Erythroblast (primary cell): ENCODE results near the gene CCM2L.

Source experiments
- DNase-seq, 2 experiments: peaks; one replicate each; lab custom pipeline; 2025; lab: John Stamatoyannopoulos, UW
- GATA1 ChIP-seq: IDR thresholded peaks from 2 replicates; pipeline ENCODE4 v1.6.1; 2011; ENCODE audit warnings: low read depth, mild to moderate bottlenecking, control low read depth, low read length, moderate library complexity
- POLR2A ChIP-seq: IDR thresholded peaks from 2 replicates; pipeline ENCODE4 v1.6.1; 2011; ENCODE audit warnings: mild to moderate bottlenecking, low read length

CCM2L gene

DNA sequence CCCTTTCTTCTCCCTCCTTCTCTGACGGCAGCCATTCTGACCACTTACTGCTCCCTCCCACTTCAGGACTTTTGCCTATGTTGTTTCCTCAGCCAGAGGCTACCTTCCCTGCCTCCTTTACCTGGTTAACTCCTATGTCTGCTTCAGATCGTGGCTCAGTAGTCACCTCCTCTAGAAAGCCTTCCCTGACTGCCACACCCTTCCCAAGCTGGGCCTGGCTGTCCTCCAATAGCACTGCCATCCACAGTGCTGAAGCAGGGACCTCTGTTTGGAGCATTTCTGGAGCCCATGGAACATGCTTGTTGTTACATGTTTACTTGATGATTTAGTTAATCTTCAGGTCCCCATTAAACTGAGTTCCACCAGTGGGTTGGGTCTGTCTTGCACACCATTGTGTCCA, 28.5 kb upstream of the CCM2L start:
- TF ChIP-seq POLR2A (no peak), GATA1 (no peak)
- no peak for DNase-seq

GRCh38 chr20:31984981-31985471, 25.2 kb upstream of the CCM2L start:
- DNase-seq, result no peak
- TF ChIP-seq POLR2A, result no peak
- no peak for TF ChIP-seq GATA1

GRCh38 chr20:31987744-31988143, 22.5 kb upstream of the CCM2L start:
- no peak for DNase-seq
- TF ChIP-seq GATA1 (no peak), POLR2A (no peak)

GRCh38 chr20:31988430-31989015, 21.7 kb upstream of the CCM2L start:
- TF ChIP-seq POLR2A (no peak), GATA1 (no peak)
- DNase-seq, result no peak

DNA sequence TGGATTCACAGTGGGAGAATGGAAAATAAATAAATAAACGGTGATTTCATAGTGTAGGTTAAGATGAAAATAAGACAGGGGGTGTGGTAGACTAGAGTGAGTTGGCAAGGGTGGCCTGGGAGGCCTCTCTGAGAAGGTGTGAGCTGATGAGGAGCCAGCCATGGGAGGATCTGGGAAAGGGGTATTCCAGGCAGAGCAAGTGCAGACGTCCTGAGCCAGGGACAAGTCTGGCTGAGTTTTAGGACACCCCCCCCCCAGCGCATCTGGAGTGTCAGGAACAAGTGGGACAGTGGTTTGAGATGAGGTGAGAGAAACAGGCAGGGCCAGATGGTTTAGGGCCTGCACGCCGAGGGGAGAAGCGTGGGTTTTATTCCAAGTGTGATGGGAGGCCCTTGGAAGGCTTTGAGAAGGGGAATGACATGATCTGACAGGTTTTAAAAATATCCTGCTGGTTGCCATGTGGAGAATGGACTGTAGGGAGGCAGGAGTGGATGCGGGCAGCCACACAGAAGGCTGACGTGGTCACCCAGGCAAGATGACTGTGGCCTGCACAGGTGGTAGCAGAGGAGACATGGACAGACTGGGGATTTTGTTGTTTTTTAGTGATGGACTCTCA, 21.1 kb upstream of the CCM2L start:
- no peak for TF ChIP-seq GATA1
- no peak for TF ChIP-seq POLR2A
- DNase-seq, result no peak

DNA sequence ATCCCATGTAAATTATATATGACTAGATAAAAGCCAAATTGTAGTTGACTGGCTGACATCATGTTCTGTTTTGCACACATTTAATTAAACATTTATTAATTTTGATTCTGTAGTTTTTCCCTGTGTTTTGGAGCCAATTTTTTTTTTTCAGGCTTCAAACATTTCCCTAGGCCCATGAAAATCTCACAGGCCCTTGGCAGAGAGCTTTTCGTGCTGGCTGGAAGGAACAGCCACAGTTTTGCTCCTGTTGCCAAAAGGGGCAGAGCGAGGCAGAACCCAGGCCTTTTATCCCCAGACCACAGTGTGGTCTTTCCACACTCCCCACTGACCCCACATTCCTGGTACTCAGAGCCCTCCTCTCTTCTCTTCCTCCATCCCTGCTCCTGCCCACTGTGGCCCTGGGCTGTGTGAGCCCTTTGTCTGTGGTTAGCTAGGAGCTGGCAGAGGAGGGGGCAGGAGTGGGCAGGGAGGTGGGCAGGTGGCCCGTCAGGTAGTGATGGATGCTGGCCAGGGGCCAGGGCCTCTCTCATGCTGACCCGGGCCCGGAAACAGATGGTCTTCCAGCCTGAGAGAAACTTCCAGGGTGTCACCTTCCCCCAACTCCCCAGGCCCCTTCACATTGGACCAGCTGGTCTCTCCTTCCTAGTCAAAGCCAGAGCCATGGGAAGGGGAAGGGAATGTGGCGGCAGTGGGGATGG, 19.4 kb upstream of the CCM2L start:
- no peak for DNase-seq

DNA sequence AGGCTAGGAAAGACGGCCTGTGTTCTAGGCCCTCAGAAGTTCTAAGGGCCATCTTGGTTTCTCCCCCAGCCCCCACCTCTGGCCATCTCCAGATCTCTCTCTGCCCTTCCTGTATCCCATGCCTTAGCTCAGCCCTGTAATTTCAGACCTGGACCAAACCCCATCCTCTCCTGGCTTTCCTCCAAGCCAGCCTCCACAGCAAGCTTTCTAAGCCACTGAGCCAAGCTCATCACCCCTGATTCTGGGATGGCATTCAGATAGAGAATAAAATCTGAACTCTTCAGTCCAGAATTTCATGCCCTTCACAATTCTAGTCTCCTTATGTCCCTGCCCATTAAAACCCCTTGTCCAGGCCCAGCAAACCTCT, 18.9 kb upstream of the CCM2L start:
- TF ChIP-seq GATA1 (no peak), POLR2A (no peak)
- DNase-seq, result no peak

More for the DNA sequence above, 19.4 kb upstream of the CCM2L start:
- no peak for TF ChIP-seq POLR2A
- TF ChIP-seq GATA1, result no peak

DNA sequence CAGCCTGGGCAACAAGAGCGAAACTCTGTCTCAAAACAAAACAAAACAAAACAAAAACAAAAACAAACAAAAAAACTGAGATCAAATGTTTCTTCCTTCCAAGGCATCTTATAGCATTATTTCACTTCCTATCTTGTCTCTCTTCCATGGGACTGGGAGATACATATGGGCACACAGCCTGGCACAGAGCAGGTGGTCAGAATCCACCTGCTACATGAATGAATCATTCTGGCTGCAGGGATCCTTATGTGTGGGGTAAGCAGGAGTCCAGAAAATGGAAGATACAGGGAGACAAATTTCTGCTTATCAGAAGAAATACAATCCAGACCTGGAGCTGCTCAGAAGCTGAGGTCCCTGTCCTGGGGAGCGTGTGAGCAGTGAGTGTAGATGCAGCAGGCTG, 18.2 kb upstream of the CCM2L start:
- DNase-seq, result no peak
- TF ChIP-seq POLR2A (no peak), GATA1 (no peak)

DNA sequence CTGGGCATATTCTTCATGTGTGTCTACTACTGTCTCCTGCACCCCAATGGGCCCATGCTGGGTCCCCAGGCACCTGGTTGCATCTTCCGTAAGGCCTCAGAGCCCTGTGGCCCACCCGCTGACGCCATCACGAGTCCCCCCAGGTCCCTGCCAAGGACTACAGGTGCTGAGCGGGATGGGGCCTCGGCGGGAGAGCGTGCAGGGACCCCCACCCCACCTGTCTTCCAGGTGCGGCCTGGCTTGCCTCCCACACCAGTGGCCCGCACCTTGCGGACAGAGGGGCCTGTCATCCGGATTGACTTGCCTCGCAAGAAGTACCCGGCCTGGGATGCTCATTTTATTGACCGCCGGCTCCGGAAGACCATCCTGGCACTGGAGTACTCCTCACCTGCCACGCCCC, 13.2 kb upstream of the CCM2L start:
- DNase-seq, result no peak
- no peak for TF ChIP-seq POLR2A
- TF ChIP-seq GATA1, result no peak

DNA sequence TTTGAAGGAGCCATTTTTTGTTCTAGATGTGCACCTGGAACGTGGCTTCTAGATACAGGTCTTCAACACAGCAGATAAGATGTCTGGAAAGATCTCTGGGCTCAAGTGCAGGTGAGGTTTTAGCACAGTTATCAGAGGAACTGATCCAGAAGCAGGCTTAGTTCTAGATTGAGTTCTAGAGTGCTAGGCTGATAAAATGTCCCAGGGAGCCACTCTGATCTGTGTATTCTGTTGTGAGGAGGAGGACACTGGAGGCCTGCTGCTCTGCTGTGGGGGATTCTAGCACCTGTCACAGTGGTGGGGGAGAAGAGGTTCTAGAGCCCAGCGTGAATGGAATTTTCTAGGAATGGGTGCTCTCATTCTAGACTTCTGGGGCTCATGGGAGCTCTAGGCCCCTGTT, 12.0 kb upstream of the CCM2L start:
- no peak for DNase-seq
- TF ChIP-seq POLR2A (no peak), GATA1 (no peak)

GRCh38 chr20:32003325-32003724, 6.9 kb upstream of the CCM2L start:
- TF ChIP-seq POLR2A, result no peak
- TF ChIP-seq GATA1, result no peak
- no peak for DNase-seq

DNA sequence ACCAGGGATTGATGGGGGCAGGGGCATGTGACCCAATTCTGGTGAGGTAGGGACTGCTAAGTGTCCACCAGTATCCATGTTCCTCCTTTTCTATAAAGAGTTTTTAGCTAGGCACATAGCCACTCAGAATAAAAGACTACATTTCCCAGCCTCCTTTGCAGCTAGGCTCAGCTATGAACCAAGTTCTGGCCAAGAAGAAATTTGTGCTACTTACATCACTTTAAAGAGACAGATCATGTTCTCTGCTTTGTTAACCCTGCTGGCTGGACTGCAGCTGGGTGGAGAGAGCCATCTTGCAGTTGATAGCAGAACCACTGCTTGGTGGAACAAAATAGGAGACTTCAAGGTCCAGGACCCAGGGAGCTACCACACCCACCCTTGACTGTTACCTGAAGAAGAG, 5.3 kb upstream of the CCM2L start:
- TF ChIP-seq POLR2A (no peak), GATA1 (no peak)

GRCh38 chr20:32006053-32006452, 4.2 kb upstream of the CCM2L start:
- TF ChIP-seq GATA1, result no peak
- TF ChIP-seq POLR2A, result no peak
- DNase-seq, result no peak

More for the DNA sequence above, 5.3 kb upstream of the CCM2L start:
- DNase-seq, result no peak
